B cell (primary cell): ENCODE results near the gene BPIFB1. TPM values are rescaled to one million over a fixed set of nuclear protein-coding genes. Genes with fewer than 3 reads are reported as not detected.

Experiments used
- ATAC-seq: fragments of 200-7000 bp; cut with Tn5 transposase; one replicate; pipeline ENCODE4 v1.10.0; 2021; ENCODE audit warnings: low read depth, mild to moderate bottlenecking, moderate number of reproducible peaks, moderate library complexity
- CTCF ChIA-PET: fragments of 350-600 bp; sonication (Branson Sonifier 250); formaldehyde crosslinking; loops from one replicate; lab custom pipeline; 2021; ENCODE audit warnings: antibody characterized with exemption, inconsistent platforms; lab: Charles Lee
- POLR2A ChIA-PET: fragments of 350-600 bp; sonication (Branson Sonifier 250); formaldehyde crosslinking; loops from one replicate; lab custom pipeline; 2021; ENCODE audit warnings: antibody characterized with exemption; lab: Charles Lee
- DNase-seq: peaks from one replicate; pipeline ENCODE4 v3.0.0; 2013
- H2AFZ ChIP-seq: 2 replicates; pipeline ENCODE4 v1.6.1; 2012; ENCODE audit warnings: mild to moderate bottlenecking, low read depth, low read length; ENCODE audit not compliant: insufficient read depth, poor library complexity, severe bottlenecking
- H3K27ac ChIP-seq, 2 donors: 1 replicate in 1 of 2; 2 replicates in 1 of 2; pipeline ENCODE4 v1.5.1; 2012 to 2013; ENCODE audit warnings: low read length in 2 of 2, mild to moderate bottlenecking in 2 of 2, moderate library complexity in 1 of 2
- H3K27me3 ChIP-seq, 4 experiments: fragments of 200-600 bp in 1 of 4; sonication (generic) in 1 of 4; replicated peaks in 1 of 4; 1 replicate in 2 of 4; 2 replicates in 2 of 4; pipeline versions ENCODE4 v1.6.1 to v1.7.0; 2013 to 2016; ENCODE audit warnings: low read length in 3 of 4, mild to moderate bottlenecking in 2 of 4, mixed read lengths in 1 of 4, moderate library complexity in 1 of 4; ENCODE audit not compliant: insufficient read depth in 4 of 4, control insufficient read depth in 3 of 4; ENCODE audit errors: control extremely low read depth in 1 of 4
- H3K36me3 ChIP-seq, 2 experiments: replicated peaks in 1 of 2; 1 replicate in 1 of 2; 2 replicates in 1 of 2; pipeline versions ENCODE4 v1.6.1 to v1.7.1; 2013; ENCODE audit warnings: low read length in 1 of 2; ENCODE audit not compliant: insufficient read depth in 2 of 2, control insufficient read depth in 1 of 2; ENCODE audit errors: control extremely low read depth in 1 of 2, extremely low read depth in 1 of 2
- H3K4me1 ChIP-seq, 2 donors: fragments of 200-600 bp in 1 of 2; sonication (generic) in 1 of 2; 1 replicate in 1 of 2; 2 replicates in 1 of 2; pipeline versions ENCODE4 v1.5.1 to v1.6.1; 2013 to 2017; ENCODE audit warnings: low read length in 2 of 2; ENCODE audit not compliant: control insufficient read depth in 2 of 2, insufficient read depth in 2 of 2
- H3K4me2 ChIP-seq: replicated peaks from 2 replicates; pipeline ENCODE3; 2012; ENCODE audit warnings: mild to moderate bottlenecking, low read depth, low read length; ENCODE audit not compliant: poor library complexity, severe bottlenecking
- H3K4me3 ChIP-seq, 5 experiments: fragments of 200-600 bp in 1 of 5; sonication (generic) in 1 of 5; 1 replicate in 3 of 5; 2 replicates in 2 of 5; pipeline versions ENCODE4 v1.5.1 to v1.7.0; 2011 to 2016; ENCODE audit warnings: low read length in 4 of 5, mild to moderate bottlenecking in 4 of 5, low read depth in 2 of 5, control low read depth in 1 of 5, moderate library complexity in 1 of 5; ENCODE audit not compliant: insufficient read depth in 1 of 5; ENCODE audit errors: control extremely low read depth in 1 of 5, extremely low read depth in 1 of 5
- H3K79me2 ChIP-seq: fragments of 200-600 bp; sonication (generic); one replicate; pipeline ENCODE4 v1.6.0; 2016; ENCODE audit warnings: low read length; ENCODE audit not compliant: control insufficient read depth, insufficient read depth
- H3K9ac ChIP-seq: fragments of 200-600 bp; sonication (generic); 2 replicates; pipeline ENCODE4 v1.6.1; 2017; ENCODE audit warnings: mild to moderate bottlenecking, low read length, moderate library complexity
- H3K9me3 ChIP-seq, 3 donors: one replicate each; pipeline versions ENCODE4 v1.6.1 to v1.7.1; 2013; ENCODE audit warnings: low read length in 2 of 3; ENCODE audit not compliant: control insufficient read depth in 2 of 3, insufficient read depth in 1 of 3; ENCODE audit errors: control extremely low read depth in 1 of 3
- H4K20me1 ChIP-seq: 2 replicates; pipeline ENCODE4 v1.6.0; 2012; ENCODE audit warnings: mild to moderate bottlenecking, low read length; ENCODE audit not compliant: insufficient read depth, control insufficient read depth, poor library complexity, severe bottlenecking
- H3K27ac Mint-ChIP-seq: one replicate; pipeline ENCODE4 v1.8.0; 2021; ENCODE audit warnings: mixed read lengths
- H3K27me3 Mint-ChIP-seq: one replicate; pipeline ENCODE4 v1.8.0; 2021; ENCODE audit warnings: mixed read lengths
- H3K4me1 Mint-ChIP-seq: one replicate; pipeline ENCODE4 v1.8.0; 2021; ENCODE audit warnings: mixed read lengths
- H3K4me3 Mint-ChIP-seq: one replicate; pipeline ENCODE4 v1.8.0; 2021; ENCODE audit warnings: mixed read lengths
- H3K9me3 Mint-ChIP-seq: one replicate; pipeline ENCODE4 v1.8.0; 2022; ENCODE audit warnings: mixed read lengths; ENCODE audit not compliant: insufficient read depth
- CTCF ChIP-seq: fragments of 200-600 bp; IDR thresholded peaks from one replicate; pipeline ENCODE4 v1.8.0; 2022; ENCODE audit warnings: antibody characterized with exemption, mild to moderate bottlenecking
- EZH2 ChIP-seq: IDR thresholded peaks from 2 replicates; pipeline ENCODE4 v1.6.1; 2012; ENCODE audit warnings: borderline replicate concordance, low read depth, mild to moderate bottlenecking, moderate library complexity, low read length; ENCODE audit not compliant: insufficient read depth, poor library complexity, severe bottlenecking
- WGBS: methylation state at CpG from one replicate; pipeline ENCODE4 v1.1.5; 2013; ENCODE audit warnings: missing lambda C conversion rate; ENCODE audit not compliant: insufficient coverage; 5-methylcytosine and 5-hydroxymethylcytosine counted together
- intact Hi-C: fragments of 100-400 bp; cut with micrococcal nuclease; formaldehyde crosslinking; loops from one replicate; pipeline ENCODE4 v1.10.0; 2022
- polyA plus RNA-seq: library from polyadenylated mRNA; depleted of rRNA; stranded (reverse); fragments of >200 nt; gene quantifications from 2 replicates; pipeline ENCODE4 v1.2.3, GENCODE V29; 2012
- total RNA-seq, 2 donors: library from RNA; stranded (reverse); fragments of 120-200 nt in 1 of 2; gene quantifications; 1 replicate in 1 of 2; 2 replicates in 1 of 2; pipeline versions ENCODE4 v1.2.3 to v1.2.4, GENCODE V29; 2013 to 2022

The BPIFB1 gene
- total and polyA plus RNA-seq, 2 donors (not counting 1 experiment from before 2014, with no cell fraction given): not detected

GRCh38 chr20:33309631-33310030 is 26.6 kb downstream of the BPIFB1 start:
- H3K27ac Mint-ChIP-seq: no peak overlapping the region
- H2AFZ ChIP-seq: no peak overlapping the region
- ATAC-seq (no peak), DNase-seq (no peak)
- no peaks in the 10 kb centered on the region for H3K4me1 Mint-ChIP-seq
- H3K4me1 ChIP-seq: peaks cover 0 to 5% of the 10 kb centered on the region in 2 donors
- ChIA-PET CTCF (interaction anchor here (1.2 kb wide), 1 partner anchor 12 kb away, joined by 3 read pairs; no protein-coding TSS in a partner anchor), POLR2A (no interaction called here)
- H3K27ac ChIP-seq: no peak overlapping the region
- no peaks in the 10 kb centered on the region for H3K79me2 ChIP-seq
- intact Hi-C loops: no loop called here
- peaks cover 0 to 2% (median 0%) of the 10 kb centered on the region in 4 experiments for H3K27me3 ChIP-seq
- TF ChIP-seq CTCF: no peak
- no peak for TF ChIP-seq EZH2
- no peak overlapping the region for H3K9ac ChIP-seq
- 76% methylated on average over 2 of the region's 2 CpGs for WGBS
- H3K4me3 Mint-ChIP-seq: no peak overlapping the region
- H3K27me3 Mint-ChIP-seq: peaks cover 5% of the 10 kb centered on the region
- peaks cover 0 to 3% (median 0%) of the 10 kb centered on the region in 3 donors for H3K9me3 ChIP-seq
- H3K4me3 ChIP-seq: no peak overlapping the region
- no peaks in the 10 kb centered on the region for H4K20me1 ChIP-seq
- no peak overlapping the region for H3K4me2 ChIP-seq
- no peaks in the 10 kb centered on the region for H3K36me3 ChIP-seq
- H3K9me3 Mint-ChIP-seq: no peaks in the 10 kb centered on the region

- H3K4me3 ChIP-seq: no peak overlapping the region
- Mint-ChIP-seq H3K4me3 (no peak overlapping the region), H3K9me3 (no peaks in the 10 kb centered on the region), H3K4me1 (no peaks in the 10 kb centered on the region), H3K27me3 (peaks cover 5% of the 10 kb centered on the region), H3K27ac (no peak overlapping the region)
- ATAC-seq: no peak
- H4K20me1 ChIP-seq: no peaks in the 10 kb centered on the region
- H3K9ac ChIP-seq: no peak overlapping the region
- no peak for DNase-seq
- H3K36me3 ChIP-seq: no peaks in the 10 kb centered on the region
- peaks cover 0 to 2% (median 0%) of the 10 kb centered on the region in 4 experiments for H3K27me3 ChIP-seq
- peaks cover 0 to 5% of the 10 kb centered on the region in 2 donors for H3K4me1 ChIP-seq
- H3K79me2 ChIP-seq: no peaks in the 10 kb centered on the region
- TF ChIP-seq EZH2: no peak
- no peak for TF ChIP-seq CTCF
- intact Hi-C loops: no loop called here
- H2AFZ ChIP-seq: no peak overlapping the region
- POLR2A ChIA-PET: no interaction called here
- no peak overlapping the region for H3K4me2 ChIP-seq
- CTCF ChIA-PET: interaction anchor here (1.2 kb wide), 1 partner anchor 13 kb away, joined by 3 read pairs; no protein-coding TSS in a partner anchor
- whole genome bisulfite sequencing: 78% methylated on average over 6 of the region's 6 CpGs
- H3K9me3 ChIP-seq: peaks cover 0 to 3% (median 0%) of the 10 kb centered on the region in 3 donors
- no peak overlapping the region for H3K27ac ChIP-seq
Measured at GRCh38 chr20:33310327-33310899, 27.4 kb downstream of the BPIFB1 start.
